NCI-H82 treated with DMSO at 0.1 percent for 48 hours (cell line): ENCODE measurements around the gene MS4A4A.

Source experiments
- DNase-seq: peaks from one replicate; lab custom pipeline; 2025; ENCODE audit not compliant: unreplicated experiment; lab: John Stamatoyannopoulos, UW

MS4A4A gene

DNA sequence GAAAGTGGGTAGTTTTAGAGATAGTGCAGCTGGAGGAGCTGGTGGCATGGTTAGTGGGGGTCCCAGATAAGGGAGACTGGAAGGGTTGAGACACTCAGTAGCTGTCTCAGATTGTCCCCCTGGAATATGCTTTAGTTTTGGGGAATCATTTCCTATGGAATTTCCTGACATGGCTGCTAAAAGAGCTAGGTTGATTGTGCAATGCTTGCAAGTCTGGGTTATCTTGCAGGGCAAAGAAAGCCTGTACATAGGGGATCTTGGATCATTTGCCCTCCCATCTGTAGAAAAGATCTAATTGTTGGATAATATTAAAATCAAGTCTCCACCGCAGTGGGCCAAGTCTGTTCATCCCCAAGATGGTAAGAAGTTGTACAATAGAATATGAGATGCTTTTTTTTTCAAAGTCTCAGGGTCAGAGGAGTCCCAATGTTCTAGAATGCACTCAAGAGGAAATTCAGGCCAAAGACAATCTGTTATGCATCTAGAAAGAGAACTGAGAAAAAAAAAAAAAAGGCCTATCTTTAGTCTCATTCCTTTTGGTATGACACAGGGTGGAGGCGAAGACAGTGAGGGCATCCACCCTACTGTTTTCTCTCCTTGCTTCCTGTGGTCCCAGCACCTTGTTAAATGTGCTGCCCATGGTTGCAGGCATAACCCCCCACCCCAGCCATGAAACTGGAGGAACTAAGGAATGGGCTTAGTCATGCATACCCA, 66.8 kb downstream of the MS4A4A start:
- DNase-seq: no peak

DNA sequence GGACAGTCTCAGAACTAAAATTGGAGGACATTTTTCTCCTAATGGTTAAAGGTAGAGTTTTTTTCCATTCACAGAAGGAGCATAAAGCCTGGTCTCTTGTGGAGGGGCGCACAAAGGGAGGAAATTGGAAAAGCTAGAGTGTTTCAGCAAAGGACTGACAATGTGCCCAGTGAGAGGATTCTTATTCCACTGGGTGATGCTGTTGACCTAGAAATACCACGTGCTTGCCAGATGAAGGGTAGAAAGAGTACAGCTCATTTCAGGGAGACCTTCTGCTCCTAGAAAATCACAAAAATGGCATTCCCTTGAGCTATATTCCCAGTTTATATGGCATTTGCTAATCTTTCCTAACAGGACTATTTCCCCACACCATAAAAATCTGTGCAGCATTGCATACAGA, 67.7 kb downstream of the MS4A4A start:
- DNase-seq: no peak

DNA sequence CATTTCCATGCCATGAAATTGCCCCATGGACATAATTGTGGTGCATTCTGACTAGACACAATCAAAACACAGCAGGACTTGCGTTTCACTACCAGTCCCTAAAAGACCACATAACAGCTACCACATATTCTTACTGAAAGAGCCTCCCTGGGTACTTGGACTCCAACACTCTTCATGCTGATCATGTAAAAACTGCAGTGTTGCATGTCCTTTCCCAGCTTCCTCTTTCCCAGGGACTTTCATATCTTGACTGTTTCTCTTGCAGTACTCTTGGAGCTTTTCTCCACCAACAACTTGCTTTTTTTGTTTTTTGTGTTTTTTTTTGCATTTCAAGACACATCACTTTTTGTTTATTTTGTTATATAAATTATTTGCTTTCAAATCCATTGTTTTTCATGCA, 69.5 kb downstream of the MS4A4A start:
- no peak for DNase-seq

DNA sequence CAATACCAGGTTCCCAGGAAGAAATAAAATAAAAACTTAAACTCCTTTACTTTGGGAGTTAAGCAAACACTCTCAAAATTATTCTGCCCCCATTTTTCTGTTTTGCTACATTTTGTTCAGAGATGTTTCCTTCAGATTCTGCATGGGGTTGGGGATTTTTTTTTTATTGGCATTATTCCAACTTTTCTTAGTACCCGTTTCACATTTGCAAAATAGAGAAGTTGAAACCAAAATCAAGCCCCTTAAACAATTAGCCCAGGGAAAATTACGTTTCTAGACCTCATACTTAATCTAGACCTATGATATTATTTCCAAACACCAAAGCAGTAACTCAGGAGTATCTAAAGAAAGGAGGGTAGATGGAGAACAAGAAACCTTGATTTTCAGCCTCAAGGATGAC, 77.3 kb downstream of the MS4A4A start:
- no peak for DNase-seq
